Activated CD4-positive, alpha-beta T cell treated with anti-CD3 and anti-CD28 coated beads, Interleukin-2, amount 50 U/mL, for 24 hours (primary cell): ENCODE results near the gene PSD2.

Experiments used
- DNase-seq, 2 donors: peaks; one replicate each; pipeline ENCODE4 v3.0.0-alpha.2; 2020; ENCODE audit warnings: low read depth in 1 of 2, low spot score in 1 of 2

PSD2 gene

GRCh38 chr5:139854029-139854605 lies 58.5 kb downstream of the PSD2 start:
- no peak for DNase-seq

GRCh38 chr5:139854953-139855352 lies 59.3 kb downstream of the PSD2 start:
- no peak for DNase-seq

GRCh38 chr5:139855451-139855850 lies 59.8 kb downstream of the PSD2 start:
- no peak for DNase-seq

- no peak for DNase-seq
These were observed 60.4 kb downstream of the PSD2 start for GRCh38 chr5:139855946-139856540.

- no peak for DNase-seq
These were observed 61.1 kb downstream of the PSD2 start for GRCh38 chr5:139856714-139857113.

- DNase-seq: no peak
These were observed 63.4 kb downstream of the PSD2 start for GRCh38 chr5:139859013-139859412.

GRCh38 chr5:139861021-139861888 lies 65.6 kb downstream of the PSD2 start:
- no peak for DNase-seq

- DNase-seq: no peak
These were observed 66.2 kb downstream of the PSD2 start for GRCh38 chr5:139861889-139862207.

- no peak for DNase-seq
These were observed 66.7 kb downstream of the PSD2 start for GRCh38 chr5:139862313-139862712.

GRCh38 chr5:139862803-139863202 lies 67.2 kb downstream of the PSD2 start:
- DNase-seq: no peak

- DNase-seq: no peak
These were observed 67.8 kb downstream of the PSD2 start for GRCh38 chr5:139863361-139863760.

- DNase-seq: peak; percentile 28 to 30
These were observed 68.4 kb downstream of the PSD2 start for GRCh38 chr5:139863855-139864558.

- no peak for DNase-seq
These were observed 69.3 kb downstream of the PSD2 start for GRCh38 chr5:139864716-139865483.

GRCh38 chr5:139867109-139867508 lies 71.5 kb downstream of the PSD2 start:
- DNase-seq: no peak

- DNase-seq: no peak
These were observed 72.0 kb downstream of the PSD2 start for GRCh38 chr5:139867581-139867980.

GRCh38 chr5:139869042-139869790 lies 73.6 kb downstream of the PSD2 start:
- no peak for DNase-seq

- DNase-seq: no peak
These were observed 75.1 kb downstream of the PSD2 start for GRCh38 chr5:139870677-139871076.

GRCh38 chr5:139871614-139872013 lies 76.0 kb downstream of the PSD2 start:
- no peak for DNase-seq

- DNase-seq: no peak
These were observed 76.6 kb downstream of the PSD2 start for GRCh38 chr5:139872052-139872766.
